RWPE1 (cell line): ENCODE data around the gene FNIP2.
A peak's percentile ranks its signal among the peaks of the same experiment; 100 is the strongest.

Experiments
- CTCF ChIA-PET: fragments of 350-600 bp; sonication (Branson Sonifier 250); formaldehyde crosslinking; extraction: SDS; loops from one replicate; lab custom pipeline; 2021; lab: Yijun Ruan, JAX
- POLR2A ChIA-PET: fragments of 400-600 bp; formaldehyde crosslinking; extraction: SDS; loops from one replicate; lab custom pipeline; 2020; ENCODE audit warnings: antibody characterized with exemption; ENCODE audit not compliant: low non-redundant PET; lab: Yijun Ruan, JAX
- DNase-seq: peaks from one replicate; pipeline ENCODE4 v3.0.0; 2012; ENCODE audit warnings: low spot score
- H3K27ac ChIP-seq: fragments of 450-650 bp; 2 replicates; pipeline ENCODE4 v1.5.1; 2017
- CTCF ChIP-seq: fragments of 450-650 bp; conservative IDR thresholded peaks from 2 replicates; pipeline ENCODE4 v1.5.1; 2017; ENCODE audit warnings: low read depth, mild to moderate bottlenecking

FNIP2 gene

GRCh38 chr4:158768555-158769174 is at the start of gene FNIP2:
Gene FNIP2, plus strand, starts transcription at chr4:158769026. Its CDS starts 187 bp downstream, at chr4:158769213.
- peak within 1 kb of the TSS; percentile 80 for H3K27ac ChIP-seq
- ChIA-PET POLR2A (interaction anchor here (0.6 kb wide), 1 partner anchor 73 kb away, joined by 3 read pairs; no protein-coding TSS in a partner anchor), CTCF (interaction anchor here (1.5 kb wide), 1 partner anchor 83 kb away, joined by 6 read pairs; no protein-coding TSS in a partner anchor)
- TF ChIP-seq CTCF = no peak
- peak; percentile 78 for DNase-seq

- no peak for TF ChIP-seq CTCF
- CTCF ChIA-PET = no interaction called here
- no peak for DNase-seq
- H3K27ac ChIP-seq = no peak overlapping the region
- POLR2A ChIA-PET = no interaction called here
Measured at GRCh38 chr4:158721680-158722079, 47.1 kb upstream of the FNIP2 start.

GRCh38 chr4:158722291-158722916 is 46.4 kb upstream of the FNIP2 start:
- ChIA-PET CTCF (no interaction called here), POLR2A (no interaction called here)
- peak overlapping the region; percentile 84 for H3K27ac ChIP-seq
- TF ChIP-seq CTCF = no peak
- DNase-seq = peak; percentile 31

- peak; percentile 80 for DNase-seq
- ChIA-PET POLR2A (no interaction called here), CTCF (interaction anchor here (0.6 kb wide), 1 partner anchor 733 kb away, joined by 3 read pairs; no protein-coding TSS in a partner anchor)
- TF ChIP-seq CTCF = no peak
- H3K27ac ChIP-seq = peak within 1 kb of the TSS; percentile 84
Measured at GRCh38 chr4:158722917-158723793, 45.7 kb upstream of the FNIP2 start, which contains the start of gene PPID. Gene PPID, minus strand, starts transcription at chr4:158723396. Its CDS starts 108 bp downstream, at chr4:158723288.

GRCh38 chr4:158724637-158725036 is 44.2 kb upstream of the FNIP2 start:
- ChIA-PET CTCF (no interaction called here), POLR2A (no interaction called here)
- H3K27ac ChIP-seq = no peak overlapping the region
- TF ChIP-seq CTCF = no peak
- no peak for DNase-seq

GRCh38 chr4:158726633-158727032 is 42.2 kb upstream of the FNIP2 start:
- no peak for DNase-seq
- POLR2A ChIA-PET = no interaction called here
- no peak overlapping the region for H3K27ac ChIP-seq
- no peak for TF ChIP-seq CTCF
- CTCF ChIA-PET = no interaction called here
